Peyer's patch (tissue), 4 donors: ENCODE measurements around the gene PLPP7.

Experiments used
- CTCF ChIP-seq, 6 experiments: fragments of 450-650 bp in 4 of 6; fragments of 200-600 bp in 2 of 6; sonication (generic) in 1 of 6; IDR thresholded peaks; one replicate each; pipeline ENCODE4 v1.5.1; 2017 to 2019; ENCODE audit warnings: antibody characterized with exemption in 6 of 6, mild to moderate bottlenecking in 3 of 6, moderate library complexity in 1 of 6
- POLR2A ChIP-seq, 2 donors: fragments of 450-650 bp; IDR thresholded peaks; one replicate each; pipeline ENCODE4 v1.5.1; 2017; ENCODE audit warnings: antibody characterized with exemption in 2 of 2, mild to moderate bottlenecking in 2 of 2, moderate library complexity in 2 of 2

- TF ChIP-seq CTCF (IDR thresholded peaks at IDR 0.05) (no peak), POLR2A (IDR thresholded peaks at IDR 0.05) (no peak)
Observed at GRCh38 chr9:131254626-131255025, 34.9 kb upstream of the PLPP7 start.
